Suprapubic skin (tissue), 4 donors: ENCODE data around the gene CALR.

ENCODE experiments used
- CTCF ChIP-seq, 2 donors: fragments of 200-600 bp in 1 of 2; fragments of 450-650 bp in 1 of 2; sonication (generic) in 1 of 2; IDR thresholded peaks; one replicate each; pipeline ENCODE4 v1.5.1; 2016 to 2019; ENCODE audit warnings: antibody characterized with exemption in 2 of 2, mild to moderate bottlenecking in 1 of 2, moderate library complexity in 1 of 2
- EP300 ChIP-seq: sonication (generic); formaldehyde crosslinking; IDR thresholded peaks from one replicate; pipeline ENCODE4 v1.6.1; 2017; ENCODE audit warnings: antibody characterized with exemption
- POLR2A ChIP-seq, 2 donors: fragments of 450-650 bp; IDR thresholded peaks; one replicate each; pipeline ENCODE4 v1.6.1; 2017; ENCODE audit warnings: antibody characterized with exemption in 2 of 2, mild to moderate bottlenecking in 2 of 2, moderate library complexity in 2 of 2
- POLR2AphosphoS5 ChIP-seq, 3 donors: sonication (generic); formaldehyde crosslinking; IDR thresholded peaks; one replicate each; pipeline ENCODE4 v1.6.1; 2017; ENCODE audit warnings: antibody characterized with exemption in 3 of 3

GRCh38 chr19:12891553-12892021, 46.8 kb upstream of the CALR start:
- TF ChIP-seq CTCF (IDR thresholded peaks at IDR 0.05) (no peak), POLR2A (IDR thresholded peaks at IDR 0.05) (no peak), POLR2AphosphoS5 (IDR thresholded peaks at IDR 0.05) (no peak), EP300 (no peak)
